Measurements from ENCODE around the gene FUT2. TPM values are rescaled to one million over a fixed set of nuclear protein-coding genes. Genes with fewer than 3 reads are reported as not detected.

Gene FUT2
- total RNA-seq, result 12.4 and 13.4 TPM in 2 replicates
- polyA plus RNA-seq, result 14.4 and 16.9 TPM in 2 replicates

DNA sequence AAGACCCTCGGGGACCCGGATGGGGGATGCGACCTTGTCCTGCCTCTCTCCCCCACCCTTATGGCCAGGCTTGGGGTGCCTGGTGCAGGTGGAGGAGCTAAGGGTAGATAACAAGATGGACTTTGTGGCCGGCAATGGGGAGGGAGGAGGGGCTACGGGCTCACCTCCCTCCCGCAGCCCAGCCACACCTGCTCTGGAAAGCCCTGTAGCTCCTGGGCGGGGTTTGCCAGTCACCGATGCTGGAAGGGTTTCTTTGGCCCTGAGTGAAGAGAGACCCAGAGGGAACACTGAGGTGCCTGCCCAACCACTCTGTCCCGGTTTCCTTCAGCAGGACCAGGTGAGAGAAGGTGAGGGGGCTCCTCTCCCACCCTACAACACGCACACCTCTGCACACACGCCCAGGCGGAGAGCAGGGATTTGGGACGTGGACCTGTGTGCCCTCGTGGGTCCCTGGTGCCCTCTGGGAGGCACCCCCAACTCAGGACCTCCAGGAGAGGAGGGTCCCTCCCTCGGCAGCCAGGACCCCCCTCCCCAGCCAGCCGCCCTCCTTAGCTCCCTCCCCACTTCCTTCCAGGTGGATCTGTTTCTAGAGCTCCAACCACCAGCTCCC, at the start of gene FUT2:
Gene FUT2 (plus strand): TSS at position 229 of the 610 bp plus-strand sequence. CDS start 6,986 bp downstream, outside the sequence.
- peak within 1 kb of the TSS; percentile 31 for H3K4me3 ChIP-seq
- H3K4me1 ChIP-seq (ENCODE audit: insufficient read depth), result peaks cover 16% of the 10 kb centered on the region
- DNase-seq (ENCODE audit: low spot score), result peak; percentile 89
- peaks cover 4% of the 10 kb centered on the region for H3K79me2 ChIP-seq
- no peaks in the 10 kb centered on the region for H3K36me3 ChIP-seq (replicated peaks; ENCODE audit: insufficient read depth, low read depth)
- no peaks in the 10 kb centered on the region for H3K9me2 ChIP-seq (replicated peaks; ENCODE audit: insufficient read depth)
- peak within 1 kb of the TSS; percentile 94 for H3K27ac ChIP-seq
- H3K27me3 ChIP-seq, result no peaks in the 10 kb centered on the region
- TF ChIP-seq, protein P1, sequence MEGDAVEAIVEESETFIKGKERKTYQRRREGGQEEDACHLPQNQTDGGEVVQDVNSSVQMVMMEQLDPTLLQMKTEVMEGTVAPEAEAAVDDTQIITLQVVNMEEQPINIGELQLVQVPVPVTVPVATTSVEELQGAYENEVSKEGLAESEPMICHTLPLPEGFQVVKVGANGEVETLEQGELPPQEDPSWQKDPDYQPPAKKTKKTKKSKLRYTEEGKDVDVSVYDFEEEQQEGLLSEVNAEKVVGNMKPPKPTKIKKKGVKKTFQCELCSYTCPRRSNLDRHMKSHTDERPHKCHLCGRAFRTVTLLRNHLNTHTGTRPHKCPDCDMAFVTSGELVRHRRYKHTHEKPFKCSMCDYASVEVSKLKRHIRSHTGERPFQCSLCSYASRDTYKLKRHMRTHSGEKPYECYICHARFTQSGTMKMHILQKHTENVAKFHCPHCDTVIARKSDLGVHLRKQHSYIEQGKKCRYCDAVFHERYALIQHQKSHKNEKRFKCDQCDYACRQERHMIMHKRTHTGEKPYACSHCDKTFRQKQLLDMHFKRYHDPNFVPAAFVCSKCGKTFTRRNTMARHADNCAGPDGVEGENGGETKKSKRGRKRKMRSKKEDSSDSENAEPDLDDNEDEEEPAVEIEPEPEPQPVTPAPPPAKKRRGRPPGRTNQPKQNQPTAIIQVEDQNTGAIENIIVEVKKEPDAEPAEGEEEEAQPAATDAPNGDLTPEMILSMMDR (IDR thresholded peaks at IDR 0.05; ENCODE audit: poor library complexity), result no peak
- TF ChIP-seq EZH2phosphoT487 (IDR thresholded peaks at IDR 0.05; ENCODE audit: low read depth, severe bottlenecking, unreplicated experiment) (no peak), EZH2 (IDR thresholded peaks at IDR 0.05; ENCODE audit: borderline replicate concordance) (no peak)
- 23% methylated on average over 14 of the region's 16 CpGs for WGBS (ENCODE audit: low lambda C conversion rate, missing lambda C conversion rate)
- H3K9me3 ChIP-seq (ENCODE audit: low read depth), result no peaks in the 10 kb centered on the region
- H2AFZ ChIP-seq, result peak within 1 kb of the TSS; percentile 62
- H3K4me2 ChIP-seq, result peak within 1 kb of the TSS; percentile 74
- no peaks in the 10 kb centered on the region for H4K20me1 ChIP-seq (ENCODE audit: insufficient read depth, poor library complexity, severe bottlenecking)

DNA sequence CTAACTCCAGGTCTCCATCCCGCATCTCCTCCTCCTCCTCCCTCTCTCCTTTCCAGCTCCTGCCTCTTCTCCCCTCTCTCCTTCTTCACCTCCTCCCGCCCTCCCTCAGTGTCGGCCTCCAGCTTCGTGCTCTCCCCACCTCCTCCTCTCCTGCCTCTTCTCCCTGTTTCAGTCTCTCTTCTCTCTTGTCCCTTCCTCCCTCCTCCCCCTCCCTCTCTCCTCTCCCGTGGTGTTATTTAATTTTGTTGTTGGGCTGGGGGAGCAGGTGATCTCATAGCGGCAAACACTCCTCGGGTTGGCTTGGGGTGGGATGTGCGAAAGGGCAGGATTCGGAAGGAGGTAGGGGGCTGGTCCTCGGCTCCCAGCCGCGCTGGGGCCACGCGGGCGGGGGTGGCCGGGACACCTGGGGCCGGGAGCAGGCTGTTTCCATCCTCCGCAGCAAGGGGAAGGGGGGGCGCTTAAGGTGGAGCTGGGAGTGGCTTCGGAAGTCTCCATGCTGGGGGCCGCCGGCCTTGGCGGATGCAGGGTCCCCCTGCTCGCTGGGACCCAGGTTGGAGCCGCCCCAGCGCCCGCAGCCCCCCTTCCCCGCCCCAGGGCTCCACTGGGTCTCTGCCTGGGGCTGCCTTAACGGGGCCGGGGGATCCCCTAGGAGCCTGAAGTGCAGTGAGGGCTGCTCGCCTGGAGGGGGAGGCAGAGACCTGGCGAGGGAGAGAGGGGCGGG, 49.6 kb upstream of the FUT2 start, which contains the start of gene CA11:
Gene CA11 (minus strand): TSS at position 187 of the 721 bp plus-strand sequence. CDS start 555 bp downstream, outside the sequence.
- peak within 1 kb of the TSS; percentile 91 for H3K27ac ChIP-seq
- H3K4me3 ChIP-seq, result peak within 1 kb of the TSS; percentile 57
- H3K36me3 ChIP-seq (replicated peaks; ENCODE audit: insufficient read depth, low read depth), result no peaks in the 10 kb centered on the region
- no peak for TF ChIP-seq EZH2 (IDR thresholded peaks at IDR 0.05; ENCODE audit: borderline replicate concordance)
- TF ChIP-seq, protein P1 (IDR thresholded peaks at IDR 0.05; ENCODE audit: poor library complexity), result peak; percentile 93
- H3K9me3 ChIP-seq (ENCODE audit: low read depth), result no peaks in the 10 kb centered on the region
- H3K4me2 ChIP-seq, result peak within 1 kb of the TSS; percentile 99
- no peaks in the 10 kb centered on the region for H3K79me2 ChIP-seq
- no peaks in the 10 kb centered on the region for H4K20me1 ChIP-seq (ENCODE audit: insufficient read depth, poor library complexity, severe bottlenecking)
- H2AFZ ChIP-seq, result peak within 1 kb of the TSS; percentile 97
- H3K9me2 ChIP-seq (replicated peaks; ENCODE audit: insufficient read depth), result no peaks in the 10 kb centered on the region
- WGBS (ENCODE audit: low lambda C conversion rate, missing lambda C conversion rate), result 0% methylated on average over 7 of the region's 33 CpGs
- H3K4me1 ChIP-seq (ENCODE audit: insufficient read depth), result peaks cover 11% of the 10 kb centered on the region
- DNase-seq (ENCODE audit: low spot score), result peak; percentile 94
- no peaks in the 10 kb centered on the region for H3K27me3 ChIP-seq

DNA sequence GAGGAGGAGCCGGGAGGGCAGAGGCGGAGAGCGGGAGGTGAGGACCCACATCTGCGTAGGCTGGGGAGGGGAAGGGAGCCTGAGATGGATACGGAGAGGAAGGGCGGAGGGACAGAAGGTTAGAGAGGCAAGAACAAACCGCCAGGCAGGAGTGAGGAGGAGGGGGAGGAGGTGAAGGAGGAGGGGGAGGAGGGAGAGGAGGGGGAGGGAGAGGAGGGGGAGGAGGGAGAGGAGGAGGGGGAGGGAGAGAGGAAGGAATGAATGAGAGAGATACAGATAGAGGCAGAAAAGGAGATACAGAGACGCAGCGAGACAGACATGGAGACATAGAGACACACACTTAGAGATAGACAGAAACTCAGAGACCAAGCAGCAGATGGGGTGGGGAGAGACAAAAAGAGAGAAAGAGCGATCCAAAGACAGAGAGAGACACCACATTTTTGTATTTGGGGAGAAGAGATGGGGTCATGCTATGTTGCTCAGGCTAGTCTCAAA, 49.0 kb upstream of the FUT2 start:
- peak overlapping the region; percentile 99 for H3K4me2 ChIP-seq
- H3K9me2 ChIP-seq (replicated peaks; ENCODE audit: insufficient read depth), result no peaks in the 10 kb centered on the region
- TF ChIP-seq EZH2 (IDR thresholded peaks at IDR 0.05; ENCODE audit: borderline replicate concordance), result no peak
- WGBS (ENCODE audit: low lambda C conversion rate, missing lambda C conversion rate), result 48% methylated on average over 3 of the region's 10 CpGs
- H3K27me3 ChIP-seq, result no peaks in the 10 kb centered on the region
- DNase-seq (ENCODE audit: low spot score), result no peak
- H3K4me1 ChIP-seq (ENCODE audit: insufficient read depth), result peaks cover 11% of the 10 kb centered on the region
- no peaks in the 10 kb centered on the region for H4K20me1 ChIP-seq (ENCODE audit: insufficient read depth, poor library complexity, severe bottlenecking)
- no peaks in the 10 kb centered on the region for H3K79me2 ChIP-seq
- no peaks in the 10 kb centered on the region for H3K36me3 ChIP-seq (replicated peaks; ENCODE audit: insufficient read depth, low read depth)
- peak overlapping the region; percentile 97 for H2AFZ ChIP-seq
- no peak overlapping the region for H3K4me3 ChIP-seq
- no peak overlapping the region for H3K27ac ChIP-seq
- H3K9me3 ChIP-seq (ENCODE audit: low read depth), result no peaks in the 10 kb centered on the region

DNA sequence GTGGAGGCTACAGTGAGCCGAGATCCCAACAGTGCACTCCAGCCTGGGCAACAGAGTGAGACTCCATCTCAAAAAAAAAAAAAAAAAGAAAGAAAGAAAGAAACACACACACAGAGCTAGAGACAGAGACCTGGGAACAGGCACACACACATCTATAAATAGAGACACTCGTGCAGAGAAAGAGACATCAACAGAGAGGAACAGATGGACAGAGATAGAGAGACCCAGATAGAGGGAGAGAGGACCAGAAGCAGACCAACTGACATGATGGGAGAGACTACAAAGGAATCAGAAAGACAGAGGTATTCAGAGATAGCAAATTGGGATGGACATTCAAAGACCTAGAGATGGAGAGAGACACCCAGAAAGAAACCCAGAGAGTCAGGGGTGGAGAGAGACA, 47.6 kb upstream of the FUT2 start:
- Histone ChIP-seq H3K79me2 (no peaks in the 10 kb centered on the region), H3K4me2 (no peak overlapping the region), H4K20me1 (ENCODE audit: insufficient read depth, poor library complexity, severe bottlenecking) (no peaks in the 10 kb centered on the region), H3K27me3 (no peaks in the 10 kb centered on the region), H2AFZ (no peak overlapping the region), H3K4me1 (ENCODE audit: insufficient read depth) (peaks cover 11% of the 10 kb centered on the region), H3K27ac (no peak overlapping the region), H3K36me3 (replicated peaks; ENCODE audit: insufficient read depth, low read depth) (no peaks in the 10 kb centered on the region), H3K9me2 (replicated peaks; ENCODE audit: insufficient read depth) (no peaks in the 10 kb centered on the region), H3K9me3 (ENCODE audit: low read depth) (no peaks in the 10 kb centered on the region), H3K4me3 (no peak overlapping the region)
- TF ChIP-seq EZH2 (IDR thresholded peaks at IDR 0.05; ENCODE audit: borderline replicate concordance), result no peak
- TF ChIP-seq, protein P1 (IDR thresholded peaks at IDR 0.05; ENCODE audit: poor library complexity), result no peak
- TF ChIP-seq EZH2phosphoT487 (IDR thresholded peaks at IDR 0.05; ENCODE audit: low read depth, severe bottlenecking, unreplicated experiment), result no peak
- no peak for DNase-seq (ENCODE audit: low spot score)
- WGBS (ENCODE audit: low lambda C conversion rate, missing lambda C conversion rate), result 60% methylated on average over 2 of the region's 2 CpGs
